ENCODE measurements around the gene FZD7.

Gene FZD7

GRCh38 chr2:202033317-202034248 lies at the start of gene FZD7:
Gene FZD7 (plus strand): TSS chr2:202033855. CDS start chr2:202034648, 793 bp downstream.
- peak; percentile 70 to 95 (median 80) for DNase-seq
- intact Hi-C loops (cut with DNase I): loop anchor here (5.0 kb wide), 1 partner anchor 171 kb away; no protein-coding TSS in a partner anchor

- intact Hi-C loops (cut with DNase I): no loop called here
- no peak for DNase-seq
These were observed 49.3 kb upstream of the FZD7 start for GRCh38 chr2:201984333-201984732.

- DNase-seq: peak; percentile 78 to 98 (median 88)
- intact Hi-C loops (cut with DNase I): no loop called here
These were observed 48.7 kb upstream of the FZD7 start for GRCh38 chr2:201984800-201985525.

- DNase-seq: peak in 1 of 10 donors; percentile 27
- intact Hi-C loops (cut with DNase I): no loop called here
These were observed 47.8 kb upstream of the FZD7 start for GRCh38 chr2:201985728-201986462.

- no peak for DNase-seq
- intact Hi-C loops (cut with DNase I): no loop called here
These were observed 47.3 kb upstream of the FZD7 start for GRCh38 chr2:201986463-201986735.

GRCh38 chr2:201987426-201987825 lies 46.2 kb upstream of the FZD7 start:
- DNase-seq: no peak
- intact Hi-C loops (cut with DNase I): no loop called here

GRCh38 chr2:201990069-201990468 lies 43.6 kb upstream of the FZD7 start:
- intact Hi-C loops (cut with DNase I): no loop called here

GRCh38 chr2:201992960-201993359 lies 40.7 kb upstream of the FZD7 start:
- intact Hi-C loops (cut with DNase I): no loop called here
- no peak for DNase-seq

More at GRCh38 chr2:201990069-201990468, 43.6 kb upstream of the FZD7 start:
- DNase-seq: peak in 1 of 10 donors; percentile 65

DNA sequence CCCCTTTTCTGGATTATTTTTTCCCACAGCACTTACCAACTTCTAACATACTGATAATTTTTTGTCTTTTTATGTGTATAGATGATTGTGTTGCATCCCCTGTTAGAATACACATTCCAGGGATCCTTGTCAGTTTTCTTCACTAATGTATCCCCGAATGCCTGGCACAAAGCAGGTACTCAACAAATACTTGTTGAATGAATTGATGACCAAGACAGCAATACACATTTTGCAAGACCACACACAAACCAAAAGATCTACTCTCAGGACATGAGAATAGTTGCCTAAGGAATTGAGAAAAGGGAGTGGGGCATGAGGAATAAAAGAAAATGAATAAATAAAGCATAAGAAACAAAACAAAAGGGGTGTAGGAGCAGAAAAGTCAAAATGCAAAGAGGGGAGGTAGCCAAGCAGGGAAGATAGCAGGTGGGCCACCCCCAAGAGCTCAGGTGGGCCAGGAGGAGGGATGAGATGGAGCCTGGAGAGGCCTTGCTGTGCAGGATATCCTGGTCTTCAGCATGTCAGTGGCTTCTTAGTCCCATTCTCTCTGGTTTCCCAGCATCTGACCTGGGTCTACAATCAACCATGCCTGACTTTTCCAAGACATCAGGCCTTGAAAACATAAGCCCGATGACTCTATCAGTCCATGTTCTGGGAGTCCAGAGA lies 38.5 kb upstream of the FZD7 start:
- intact Hi-C loops (cut with DNase I): no loop called here
- peak in 1 of 10 donors; percentile 30 for DNase-seq

GRCh38 chr2:201996006-201996405 lies 37.6 kb upstream of the FZD7 start:
- intact Hi-C loops (cut with DNase I): no loop called here
- peak in 1 of 10 donors; percentile 63 for DNase-seq

DNA sequence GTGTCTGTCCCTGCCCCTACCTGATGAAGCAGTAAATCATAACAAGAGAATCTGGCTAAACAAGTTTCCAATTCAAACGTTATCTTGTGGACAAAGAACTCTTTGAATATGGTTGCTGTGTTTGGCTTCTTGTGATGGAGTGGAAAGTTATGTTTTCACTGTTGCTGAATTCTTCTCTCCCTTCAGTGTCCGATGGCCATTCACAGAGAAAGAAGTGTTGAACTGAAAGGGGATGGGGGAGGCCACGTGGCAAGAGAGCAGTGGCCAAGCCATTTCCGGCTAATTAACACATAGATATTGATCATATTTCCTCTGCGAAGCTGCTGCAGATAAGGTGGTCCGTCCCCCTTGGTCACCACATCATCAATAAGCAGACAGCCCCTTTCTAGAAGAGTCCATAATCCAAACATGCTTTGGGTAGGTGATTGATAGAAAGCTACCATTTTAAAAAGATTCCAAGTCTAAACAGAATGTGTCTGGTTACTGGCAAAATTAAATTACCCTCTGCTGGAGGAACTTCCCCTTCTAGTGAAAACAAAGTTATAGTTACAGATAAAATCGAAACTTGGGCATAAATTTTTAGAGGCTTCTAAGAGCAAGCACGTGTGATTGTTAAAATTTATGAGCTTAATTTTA lies 36.9 kb upstream of the FZD7 start:
- intact Hi-C loops (cut with DNase I): no loop called here

DNA sequence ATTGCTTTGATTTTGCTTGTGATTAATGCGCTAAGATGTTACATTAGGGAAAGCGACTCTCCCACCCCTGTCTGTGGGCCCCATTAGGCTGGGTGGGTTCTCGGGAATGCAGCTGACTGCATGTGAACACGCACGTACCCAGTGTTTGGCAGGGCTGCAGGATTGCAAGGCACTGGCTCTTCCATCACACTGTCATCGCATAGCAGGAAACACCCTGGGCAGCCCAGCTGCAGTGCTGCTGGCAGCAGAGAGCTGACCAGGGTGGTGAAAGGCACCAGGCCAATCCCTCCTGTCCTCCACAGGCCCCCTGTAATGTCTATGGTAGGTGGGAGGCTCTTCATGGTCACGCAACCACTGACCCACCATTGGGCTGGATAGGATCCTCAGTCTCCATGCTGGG lies 34.4 kb upstream of the FZD7 start:
- intact Hi-C loops (cut with DNase I): no loop called here
- peak in 1 of 10 donors; percentile 41 for DNase-seq

More for the DNA sequence above, 36.9 kb upstream of the FZD7 start:
- no peak for DNase-seq

DNA sequence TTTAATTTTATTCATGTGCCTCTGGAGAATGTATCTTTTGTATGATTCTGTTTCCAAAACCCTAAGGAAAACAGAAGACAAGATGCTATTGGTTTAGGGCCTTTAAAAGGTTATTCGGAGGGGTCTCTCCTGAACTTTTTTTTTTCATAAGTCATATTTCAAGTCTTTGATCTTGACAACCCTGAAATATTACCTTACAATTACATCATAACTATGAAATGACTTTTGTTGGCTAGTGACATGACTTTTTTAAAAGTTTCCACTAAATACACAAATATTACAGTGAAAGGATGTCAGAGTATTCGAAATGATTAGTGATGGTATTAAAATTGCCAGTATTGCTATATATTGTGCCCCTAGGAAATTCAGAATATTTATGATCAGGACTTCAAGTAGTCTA lies 31.8 kb upstream of the FZD7 start:
- intact Hi-C loops (cut with DNase I): no loop called here

DNA sequence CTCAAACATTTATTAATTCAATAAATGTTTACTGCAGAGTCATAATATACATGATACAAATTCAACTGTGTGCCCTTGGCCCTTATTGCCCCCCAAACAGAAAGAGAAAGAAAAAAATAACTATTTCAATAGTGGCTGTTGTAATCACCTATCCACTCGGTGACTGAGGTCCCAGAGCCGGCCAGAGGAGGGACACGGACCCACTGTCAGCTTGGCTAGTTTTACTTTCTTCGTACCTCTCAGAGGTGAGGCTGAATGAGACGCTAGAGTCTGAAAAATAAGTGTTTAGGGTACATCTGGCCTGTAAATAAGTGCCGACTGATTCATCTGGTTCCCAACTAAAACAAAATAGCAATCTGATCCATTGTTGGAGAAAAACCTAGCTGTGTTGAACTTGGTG lies 31.3 kb upstream of the FZD7 start:
- intact Hi-C loops (cut with DNase I): no loop called here

More for the DNA sequence above, 31.8 kb upstream of the FZD7 start:
- DNase-seq: no peak

GRCh38 chr2:202005272-202005887 lies 28.3 kb upstream of the FZD7 start:
- intact Hi-C loops (cut with DNase I): no loop called here
- no peak for DNase-seq

More for the DNA sequence above, 31.3 kb upstream of the FZD7 start:
- DNase-seq: peak in 1 of 10 donors; percentile 37

DNA sequence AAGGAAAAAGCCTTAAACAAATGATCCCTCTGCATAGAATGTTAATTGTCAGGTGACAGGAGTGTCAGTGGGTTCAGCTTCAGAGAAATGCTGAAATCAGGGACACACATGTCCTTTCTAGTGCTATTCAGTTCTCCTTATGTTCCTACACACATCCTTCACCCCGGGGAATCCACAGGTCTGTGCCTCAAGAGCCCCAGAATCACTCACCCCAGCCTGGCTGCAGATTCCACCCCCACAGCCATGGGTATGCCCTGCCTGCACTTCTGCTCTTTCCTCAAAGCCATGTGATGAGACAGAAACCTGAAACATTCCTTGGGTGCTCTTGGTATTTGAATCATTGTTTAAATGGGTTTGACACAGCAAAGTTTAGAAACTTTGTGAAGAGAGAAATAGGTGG lies 27.4 kb upstream of the FZD7 start:
- DNase-seq: peak in 1 of 10 donors; percentile 19
- intact Hi-C loops (cut with DNase I): no loop called here

- DNase-seq: peak in 1 of 10 donors; percentile 29
- intact Hi-C loops (cut with DNase I): no loop called here
These were observed 26.4 kb upstream of the FZD7 start for GRCh38 chr2:202007015-202007982.

DNA sequence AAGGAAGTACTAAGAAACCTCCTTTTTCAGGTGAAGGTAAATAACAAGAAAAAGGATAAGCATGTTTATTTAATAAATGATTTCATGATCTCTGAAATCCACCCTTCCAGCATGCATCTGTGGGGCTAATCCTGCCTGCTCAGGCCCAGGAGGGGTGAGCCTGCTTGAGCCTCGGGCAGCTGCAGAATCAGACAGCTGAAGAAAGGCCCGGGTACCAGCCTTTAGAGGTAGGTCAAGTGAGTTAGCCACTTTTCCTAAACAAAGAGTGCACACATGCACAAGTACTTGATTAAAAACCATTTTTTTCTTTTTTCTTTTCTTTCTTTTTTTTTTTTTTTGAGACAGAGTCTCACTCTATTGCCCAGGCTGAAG lies 25.7 kb upstream of the FZD7 start:
- no peak for DNase-seq
- intact Hi-C loops (cut with DNase I): no loop called here

Data from posterior cingulate gyrus (tissue), 11 donors.